GM23248 (cell line): Measurements from ENCODE around the gene PA2G4. TPM values are rescaled to one million over a fixed set of nuclear protein-coding genes. Genes with fewer than 3 reads are reported as not detected.

Source experiments
- DNase-seq: peaks from one replicate; pipeline ENCODE4 v3.0.0-alpha.2; 2015
- H2AFZ ChIP-seq: fragments of 200-600 bp; sonication (generic); 2 replicates; pipeline ENCODE4 v1.6.1; 2016; ENCODE audit warnings: antibody characterized with exemption
- H3F3A ChIP-seq: fragments of 200-600 bp; sonication (generic); 2 replicates; pipeline ENCODE4 v1.6.1; 2016; ENCODE audit warnings: mild to moderate bottlenecking, antibody characterized with exemption, mixed run types; ENCODE audit not compliant: insufficient read depth
- H3K27ac ChIP-seq: fragments of 200-600 bp; sonication (generic); 2 replicates; pipeline ENCODE4 v1.5.1; 2016; ENCODE audit warnings: mild to moderate bottlenecking
- H3K27me3 ChIP-seq: fragments of 200-600 bp; sonication (generic); replicated peaks from 2 replicates; pipeline ENCODE4 v1.6.1; 2016; ENCODE audit warnings: mild to moderate bottlenecking; ENCODE audit not compliant: insufficient read depth
- H3K36me3 ChIP-seq: fragments of 200-600 bp; sonication (generic); 2 replicates; pipeline ENCODE4 v1.6.1; 2016; ENCODE audit warnings: low read depth, mild to moderate bottlenecking
- H3K4me1 ChIP-seq: fragments of 200-600 bp; sonication (generic); 2 replicates; pipeline ENCODE4 v1.6.1; 2016; ENCODE audit warnings: mild to moderate bottlenecking; ENCODE audit not compliant: insufficient read depth
- H3K4me2 ChIP-seq: fragments of 200-600 bp; sonication (generic); one replicate; pipeline ENCODE4 v1.6.1; 2016; ENCODE audit warnings: mild to moderate bottlenecking; ENCODE audit not compliant: unreplicated experiment
- H3K4me3 ChIP-seq: fragments of 200-600 bp; sonication (generic); 2 replicates; pipeline ENCODE4 v1.5.1; 2016; ENCODE audit warnings: mild to moderate bottlenecking
- H3K79me2 ChIP-seq: fragments of 200-600 bp; sonication (generic); 2 replicates; pipeline ENCODE4 v1.6.1; 2016; ENCODE audit warnings: mild to moderate bottlenecking; ENCODE audit not compliant: insufficient read depth
- H3K9ac ChIP-seq: fragments of 200-600 bp; sonication (generic); 2 replicates; pipeline ENCODE4 v1.6.1; 2016; ENCODE audit warnings: mild to moderate bottlenecking
- H3K9me2 ChIP-seq: fragments of 200-600 bp; sonication (generic); 2 replicates; pipeline ENCODE4 v1.6.1; 2016; ENCODE audit warnings: mixed run types, mild to moderate bottlenecking, moderate library complexity; ENCODE audit not compliant: insufficient read depth
- H3K9me3 ChIP-seq: fragments of 200-600 bp; sonication (generic); one replicate; pipeline ENCODE4 v1.6.1; 2017; ENCODE audit warnings: low read depth
- H4K20me1 ChIP-seq: fragments of 200-600 bp; sonication (generic); 2 replicates; pipeline ENCODE4 v1.6.0; 2016; ENCODE audit not compliant: insufficient read depth
- EZH2 ChIP-seq: fragments of 200-600 bp; sonication (generic); IDR thresholded peaks from 2 replicates; pipeline ENCODE4 v1.6.1; 2018; ENCODE audit warnings: antibody characterized with exemption, mild to moderate bottlenecking; ENCODE audit not compliant: insufficient read depth, poor library complexity, severe bottlenecking
- EZH2phosphoT487 ChIP-seq: fragments of 200-600 bp; sonication (generic); IDR thresholded peaks from 2 replicates; pipeline ENCODE4 v1.6.1; 2018; ENCODE audit warnings: antibody characterized with exemption, moderate library complexity, mild to moderate bottlenecking, low read depth; ENCODE audit not compliant: insufficient read depth
- WGBS, 2 experiments: methylation state at CpG; one replicate each; pipeline ENCODE4 v1.1.6; 2015 to 2017; ENCODE audit warnings: low lambda C conversion rate in 2 of 2, low coverage in 1 of 2; ENCODE audit errors: missing lambda C conversion rate in 2 of 2; 5-methylcytosine and 5-hydroxymethylcytosine counted together
- in situ Hi-C: fragments of 300-500 bp; cut with MboI; formaldehyde crosslinking; loops from 2 replicates; pipeline ENCODE4 v1.15.0; 2020
- polyA plus RNA-seq: library from polyadenylated mRNA; unstranded; fragments of >200 nt; fragmentation: Nextera tagmentation; extraction: Ambion mirVana; gene quantifications from 2 replicates; pipeline ENCODE4 v1.2.1, GENCODE V29; 2016
- total RNA-seq: library from RNA; depleted of rRNA; stranded (reverse); fragments of >200 nt; shearing (Covaris generic); gene quantifications from 2 replicates; pipeline ENCODE4 v1.2.3, GENCODE V29; 2014

The PA2G4 gene
- total and polyA plus RNA-seq, 2 experiments from 2014 or later = 120 to 152 TPM

DNA sequence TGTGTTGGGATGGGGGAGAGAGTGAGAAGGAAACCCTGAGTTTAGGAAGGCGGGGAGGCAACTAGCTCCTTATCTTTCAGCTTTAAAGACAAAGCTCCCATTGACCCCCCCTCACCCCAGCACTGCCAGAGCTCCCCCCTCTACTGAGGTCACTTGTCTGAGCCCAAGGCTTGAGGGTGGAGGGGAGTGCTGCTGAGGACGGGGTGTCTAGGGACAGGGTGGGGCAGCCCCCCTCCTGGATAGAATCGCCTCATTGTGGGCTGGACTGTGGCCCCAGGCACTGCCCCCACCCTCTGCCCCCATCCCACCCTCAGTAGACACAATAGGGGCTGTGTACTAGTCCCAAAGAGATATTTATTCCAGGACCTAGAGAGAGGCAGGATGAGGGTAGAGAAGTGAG, 21.4 kb upstream of the PA2G4 start:
- no peak overlapping the region for H3K4me2 ChIP-seq
- peaks cover 6% of the 10 kb centered on the region for H3F3A ChIP-seq
- H4K20me1 ChIP-seq = no peaks in the 10 kb centered on the region
- no peak overlapping the region for H2AFZ ChIP-seq
- H3K9me3 ChIP-seq = no peaks in the 10 kb centered on the region
- DNase-seq = no peak
- no peak overlapping the region for H3K9ac ChIP-seq
- WGBS, 2 experiments = 29 to 32% methylated on average over 2 to 3 of the region's 3 CpGs
- H3K4me3 ChIP-seq = no peak overlapping the region
- H3K9me2 ChIP-seq = no peaks in the 10 kb centered on the region
- H3K27me3 ChIP-seq = no peaks in the 10 kb centered on the region; the same call in 1 of the 2 replicates
- TF ChIP-seq EZH2phosphoT487 (no peak), EZH2 (no peak)
- H3K27ac ChIP-seq = no peak overlapping the region
- H3K79me2 ChIP-seq = no peaks in the 10 kb centered on the region
- no peaks in the 10 kb centered on the region for H3K36me3 ChIP-seq
- in situ Hi-C loops = no loop called here
- H3K4me1 ChIP-seq = no peaks in the 10 kb centered on the region

DNA sequence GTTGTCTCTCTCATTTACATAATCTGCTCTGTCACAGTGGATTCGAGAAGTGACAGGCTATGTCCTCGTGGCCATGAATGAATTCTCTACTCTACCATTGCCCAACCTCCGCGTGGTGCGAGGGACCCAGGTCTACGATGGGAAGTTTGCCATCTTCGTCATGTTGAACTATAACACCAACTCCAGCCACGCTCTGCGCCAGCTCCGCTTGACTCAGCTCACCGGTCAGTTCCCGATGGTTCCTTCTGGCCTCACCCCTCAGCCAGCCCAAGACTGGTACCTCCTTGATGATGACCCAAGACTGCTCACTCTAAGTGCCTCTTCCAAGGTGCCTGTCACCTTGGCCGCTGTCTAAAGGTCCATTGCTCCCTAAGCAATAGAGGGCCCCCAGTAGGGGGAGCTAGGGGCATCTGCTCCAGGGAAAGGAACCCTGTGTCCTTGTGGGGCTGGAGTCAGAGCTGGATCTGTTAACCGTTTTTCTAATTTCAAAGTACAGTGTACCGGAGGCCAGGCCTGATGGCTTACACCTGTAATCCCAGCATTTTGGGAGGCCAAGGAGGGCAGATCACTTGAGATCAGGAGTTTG, 19.3 kb upstream of the PA2G4 start:
- Histone ChIP-seq H3K9me2 (no peaks in the 10 kb centered on the region), H3K9me3 (no peaks in the 10 kb centered on the region), H3K9ac (no peak overlapping the region), H4K20me1 (no peaks in the 10 kb centered on the region), H2AFZ (no peak overlapping the region), H3K4me2 (no peak overlapping the region), H3K79me2 (no peaks in the 10 kb centered on the region), H3K27ac (no peak overlapping the region), H3F3A (no peaks in the 10 kb centered on the region), H3K4me1 (no peaks in the 10 kb centered on the region), H3K27me3 (no peaks in the 10 kb centered on the region; the same call in 1 of the 2 replicates), H3K36me3 (no peaks in the 10 kb centered on the region), H3K4me3 (no peak overlapping the region)
- TF ChIP-seq EZH2phosphoT487 = no peak
- TF ChIP-seq EZH2 = no peak
- 74 to 83% methylated on average over 15 of the region's 15 CpGs for WGBS, 2 experiments
- peak; percentile 17 for DNase-seq
- in situ Hi-C loops = no loop called here

DNA sequence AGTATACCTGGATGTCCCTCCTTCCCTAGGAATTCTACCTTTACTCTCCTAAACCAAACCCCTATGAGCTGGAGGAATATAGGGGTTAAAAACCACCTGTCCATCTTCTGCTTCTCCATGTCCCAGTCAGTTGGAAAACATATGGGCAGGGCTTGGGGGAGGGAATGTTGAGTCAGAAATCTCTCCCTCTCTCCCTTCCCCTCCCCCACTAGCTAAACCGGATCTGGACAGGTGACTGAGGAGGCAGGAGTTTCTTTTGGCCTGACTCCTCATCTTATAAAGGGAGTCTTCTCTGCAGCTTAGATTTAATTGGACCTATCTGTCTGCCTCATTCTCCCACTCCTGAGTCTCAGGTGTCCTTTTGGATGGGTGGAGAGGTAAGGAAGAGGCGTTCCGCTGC, 18.3 kb upstream of the PA2G4 start:
- TF ChIP-seq EZH2phosphoT487 (no peak), EZH2 (no peak)
- Histone ChIP-seq H3K4me1 (no peaks in the 10 kb centered on the region), H3K4me2 (no peak overlapping the region), H3K27ac (no peak overlapping the region), H2AFZ (no peak overlapping the region), H3K79me2 (no peaks in the 10 kb centered on the region), H4K20me1 (no peaks in the 10 kb centered on the region), H3K4me3 (no peak overlapping the region), H3K9me3 (no peaks in the 10 kb centered on the region), H3K9me2 (no peaks in the 10 kb centered on the region), H3K27me3 (no peaks in the 10 kb centered on the region; the same call in 1 of the 2 replicates), H3K36me3 (no peaks in the 10 kb centered on the region), H3F3A (no peaks in the 10 kb centered on the region), H3K9ac (no peak overlapping the region)
- DNase-seq = no peak
- in situ Hi-C loops = no loop called here
- 69 to 90% methylated on average over 3 of the region's 3 CpGs for WGBS, 2 experiments

DNA sequence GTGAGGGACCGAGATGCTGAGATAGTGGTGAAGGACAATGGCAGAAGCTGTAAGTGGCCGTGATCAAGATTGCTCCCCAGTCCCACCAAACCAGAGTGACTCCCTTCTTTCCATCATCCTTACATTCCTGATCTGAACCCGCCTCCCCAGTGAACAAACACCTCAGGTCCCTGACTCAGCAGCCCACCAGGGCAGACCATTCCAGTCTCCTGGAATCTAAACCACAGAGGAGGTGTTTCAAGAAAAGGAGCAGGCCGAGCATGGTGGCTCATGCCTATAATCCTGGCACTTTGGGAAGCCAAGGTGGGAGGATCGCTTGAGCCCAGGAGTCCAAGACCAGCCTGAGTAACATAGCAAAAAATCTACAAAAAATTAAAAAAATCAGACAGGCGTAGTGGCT, 17.8 kb upstream of the PA2G4 start:
- in situ Hi-C loops = no loop called here
- Histone ChIP-seq H3K79me2 (no peaks in the 10 kb centered on the region), H3K4me3 (no peak overlapping the region), H3K36me3 (no peaks in the 10 kb centered on the region), H3K27ac (no peak overlapping the region), H3K9me2 (no peaks in the 10 kb centered on the region), H4K20me1 (no peaks in the 10 kb centered on the region), H3K4me2 (no peak overlapping the region), H2AFZ (no peak overlapping the region), H3K27me3 (no peaks in the 10 kb centered on the region), H3K4me1 (no peaks in the 10 kb centered on the region), H3K9ac (no peak overlapping the region), H3F3A (no peaks in the 10 kb centered on the region), H3K9me3 (no peaks in the 10 kb centered on the region)
- TF ChIP-seq EZH2phosphoT487 (no peak), EZH2 (no peak)
- DNase-seq = no peak
- 78 to 83% methylated on average over 6 of the region's 6 CpGs for WGBS, 2 experiments

DNA sequence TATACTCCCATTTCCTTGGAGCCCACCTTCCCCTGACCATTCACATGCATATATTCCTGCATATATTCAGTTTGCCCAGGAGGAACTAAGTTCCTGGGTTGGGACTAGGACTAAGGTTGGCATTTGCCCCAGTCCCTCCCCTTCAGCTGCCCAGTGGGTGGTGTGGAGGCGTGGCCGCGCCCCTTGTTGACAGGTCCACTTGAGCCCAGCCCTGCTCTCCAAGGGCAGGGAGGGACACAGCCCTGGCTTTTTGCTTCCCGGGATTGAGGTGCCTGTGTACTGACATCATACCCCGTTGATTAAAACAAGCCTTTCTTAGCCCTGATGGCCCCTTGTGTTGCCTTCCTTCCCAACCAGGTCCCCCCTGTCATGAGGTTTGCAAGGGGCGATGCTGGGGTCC, 17.1 kb upstream of the PA2G4 start:
- Histone ChIP-seq H3K9ac (no peak overlapping the region), H3K9me3 (no peaks in the 10 kb centered on the region), H3K4me3 (no peak overlapping the region), H3F3A (no peaks in the 10 kb centered on the region), H3K4me2 (no peak overlapping the region), H3K27me3 (no peaks in the 10 kb centered on the region), H2AFZ (no peak overlapping the region), H3K36me3 (no peaks in the 10 kb centered on the region), H3K4me1 (no peaks in the 10 kb centered on the region), H4K20me1 (no peaks in the 10 kb centered on the region), H3K27ac (no peak overlapping the region), H3K9me2 (no peaks in the 10 kb centered on the region), H3K79me2 (no peaks in the 10 kb centered on the region)
- 64 to 72% methylated on average over 6 of the region's 6 CpGs for WGBS, 2 experiments
- in situ Hi-C loops = no loop called here
- TF ChIP-seq EZH2 (no peak), EZH2phosphoT487 (no peak)
- peak; percentile 27 for DNase-seq
